ENCODE results near the gene CNGA3. TPM values are rescaled to one million over a fixed set of nuclear protein-coding genes. Genes with fewer than 3 reads are reported as not detected.
"Not testable (repeated sequence)": the region's sequence is repeated elsewhere in the genome, so short reads cannot be mapped to it uniquely, and the experiment has no call there.

Gene CNGA3
- total RNA-seq, 1 donor from 2014 or later, result not detected

GRCh38 chr2:98422449-98422848, 76.2 kb downstream of the CNGA3 start:
- intact Hi-C loops (cut with DNase I), result no loop called here

GRCh38 chr2:98426771-98427170, 80.5 kb downstream of the CNGA3 start:
- DNase-seq (ENCODE audit: low spot score), result no peak
- intact Hi-C loops (cut with DNase I), result no loop called here

More at GRCh38 chr2:98422449-98422848, 76.2 kb downstream of the CNGA3 start:
- no peak for DNase-seq (ENCODE audit: low spot score)

- DNase-seq (ENCODE audit: low spot score), result no peak
- intact Hi-C loops (cut with DNase I), result no loop called here
Observed at GRCh38 chr2:98432145-98432544, 85.9 kb downstream of the CNGA3 start.

GRCh38 chr2:98433363-98433964, 87.2 kb downstream of the CNGA3 start:
- intact Hi-C loops (cut with DNase I), result no loop called here
- DNase-seq (ENCODE audit: low spot score), result no peak

GRCh38 chr2:98434492-98434891, 88.2 kb downstream of the CNGA3 start:
- no peak for DNase-seq (ENCODE audit: low spot score)
- intact Hi-C loops (cut with DNase I), result no loop called here

GRCh38 chr2:98435670-98436069, 89.4 kb downstream of the CNGA3 start:
- DNase-seq (ENCODE audit: low spot score); intact Hi-C loops (cut with DNase I): not testable (repeated sequence)

GRCh38 chr2:98436734-98437133, 90.5 kb downstream of the CNGA3 start:
- intact Hi-C loops (cut with DNase I), result no loop called here
- DNase-seq (ENCODE audit: low spot score), result no peak

GRCh38 chr2:98438190-98439133, 92.2 kb downstream of the CNGA3 start:
- intact Hi-C loops (cut with DNase I), result no loop called here

GRCh38 chr2:98441706-98442450, 95.6 kb downstream of the CNGA3 start:
- DNase-seq (ENCODE audit: low spot score), result no peak
- intact Hi-C loops (cut with DNase I), result loop anchor here (10.0 kb wide), 1 partner anchor 163 kb away; the partner anchor contains the start of genes COA5 and UNC50

More at GRCh38 chr2:98438190-98439133, 92.2 kb downstream of the CNGA3 start:
- no peak for DNase-seq (ENCODE audit: low spot score)

- intact Hi-C loops (cut with DNase I), result loop anchor here (10.0 kb wide), 1 partner anchor 162 kb away; the partner anchor contains the start of genes COA5 and UNC50
- DNase-seq (ENCODE audit: low spot score), result no peak
Observed at GRCh38 chr2:98442488-98442887, 96.2 kb downstream of the CNGA3 start.

- intact Hi-C loops (cut with DNase I), result loop anchor here (2.0 to 10.0 kb wide), 2 partner anchors 118 to 160 kb away; partner anchors contain the start of genes COA5 and UNC50
- peak; percentile 89 for DNase-seq (ENCODE audit: low spot score)
Observed at GRCh38 chr2:98444436-98445176, 98.3 kb downstream of the CNGA3 start, which contains the start of gene INPP4A. Gene INPP4A, plus strand, starts transcription at chr2:98444858. Its CDS starts 75,191 bp downstream, at chr2:98520049.

GRCh38 chr2:98445177-98445682, 99.0 kb downstream of the CNGA3 start:
- no peak for DNase-seq (ENCODE audit: low spot score)
- intact Hi-C loops (cut with DNase I), result loop anchor here (2.0 to 10.0 kb wide), 2 partner anchors 118 to 160 kb away; partner anchors contain the start of genes COA5 and UNC50

- no peak for DNase-seq (ENCODE audit: low spot score)
- intact Hi-C loops (cut with DNase I), result loop anchor here (2.0 to 10.0 kb wide), 2 partner anchors 117 to 159 kb away; partner anchors contain the start of genes COA5 and UNC50
Observed at GRCh38 chr2:98445683-98446581, 99.7 kb downstream of the CNGA3 start.

- no peak for DNase-seq (ENCODE audit: low spot score)
- intact Hi-C loops (cut with DNase I), result loop anchor here (10.0 kb wide), 1 partner anchor 158 kb away; the partner anchor contains the start of genes COA5 and UNC50
Observed at GRCh38 chr2:98446850-98447249, 100.6 kb downstream of the CNGA3 start.

Measured in cardiac septum (tissue), 1 donor.